Stimulated activated CD4-positive, alpha-beta T cell treated with anti-CD3 and anti-CD28 coated beads, TNF-alpha, amount 100 ng/mL, for 1 hour (primary cell): ENCODE measurements around the gene NXF1.

Experiments used
- DNase-seq, 3 donors: peaks; one replicate each; pipeline ENCODE4 v3.0.0-alpha.2; 2020; ENCODE audit warnings: low read depth in 3 of 3, low spot score in 1 of 3

The NXF1 gene

GRCh38 chr11:62747475-62748160, 57.6 kb downstream of the NXF1 start:
- no peak for DNase-seq
